Cardiac muscle cell (in vitro differentiated cells and primary cell): ENCODE measurements around the gene BAZ1B. TPM values are rescaled to one million over a fixed set of nuclear protein-coding genes. Genes with fewer than 3 reads are reported as not detected.

Source experiments
- DNase-seq, 2 donors: peaks; one replicate each; pipeline versions ENCODE4 v3.0.0 to v3.0.0-alpha.2; 2010 to 2017; ENCODE audit warnings: low read depth in 1 of 2, low spot score in 1 of 2
- H3K27ac ChIP-seq: fragments of 200-600 bp; sonication (generic); 2 replicates; pipeline ENCODE4 v1.5.1; 2016
- H3K27me3 ChIP-seq: fragments of 200-600 bp; sonication (generic); 2 replicates; pipeline ENCODE4 v1.6.0; 2016; ENCODE audit warnings: control low read depth
- H3K36me3 ChIP-seq: fragments of 200-600 bp; sonication (generic); 2 replicates; pipeline ENCODE4 v1.5.1; 2016; ENCODE audit warnings: control low read depth
- H3K4me1 ChIP-seq: fragments of 200-600 bp; sonication (generic); 2 replicates; pipeline ENCODE4 v1.8.1; 2017; ENCODE audit warnings: low read depth, mild to moderate bottlenecking, mixed run types
- H3K4me3 ChIP-seq: fragments of 200-600 bp; sonication (generic); 2 replicates; pipeline ENCODE4 v1.5.1; 2016; ENCODE audit warnings: mild to moderate bottlenecking
- H3K9me3 ChIP-seq: fragments of 200-600 bp; sonication (generic); 2 replicates; pipeline ENCODE4 v1.5.1; 2017; ENCODE audit warnings: low read depth, mild to moderate bottlenecking, control low read depth
- CTCF ChIP-seq: IDR thresholded peaks from 2 replicates; pipeline ENCODE4 v1.5.1; 2012; ENCODE audit warnings: low read depth, mild to moderate bottlenecking, low read length
- polyA plus RNA-seq: library from polyadenylated mRNA; unstranded; fragments of >200 nt; fragmentation: Nextera tagmentation; extraction: Ambion mirVana; gene quantifications from 2 replicates; pipeline ENCODE4 v1.2.1, GENCODE V29; 2016
- total RNA-seq: library from RNA; depleted of rRNA; stranded (reverse); fragments of >200 nt; gene quantifications from 2 replicates; pipeline ENCODE4 v1.2.3, GENCODE V29; 2016

Gene BAZ1B
- total and polyA plus RNA-seq, 2 experiments from 2014 or later = 19.7 to 42.5 TPM

- no peak overlapping the region for H3K4me3 ChIP-seq
- no peak for TF ChIP-seq CTCF
- H3K27me3 ChIP-seq = no peaks in the 10 kb centered on the region
- H3K4me1 ChIP-seq = peaks cover 3% of the 10 kb centered on the region
- no peaks in the 10 kb centered on the region for H3K9me3 ChIP-seq
- DNase-seq = peak; percentile 13 to 20
- H3K36me3 ChIP-seq = no peaks in the 10 kb centered on the region
- no peak overlapping the region for H3K27ac ChIP-seq
Observed at GRCh38 chr7:73397521-73398281, 124.4 kb downstream of the BAZ1B start.

GRCh38 chr7:73395538-73396503 lies 126.3 kb downstream of the BAZ1B start:
- Histone ChIP-seq H3K4me1 (peaks cover 3% of the 10 kb centered on the region), H3K27ac (no peak overlapping the region), H3K36me3 (no peaks in the 10 kb centered on the region), H3K27me3 (no peaks in the 10 kb centered on the region), H3K4me3 (no peak overlapping the region), H3K9me3 (no peaks in the 10 kb centered on the region)
- no peak for DNase-seq
- TF ChIP-seq CTCF = no peak

- no peaks in the 10 kb centered on the region for H3K27me3 ChIP-seq
- peaks cover 3% of the 10 kb centered on the region for H3K4me1 ChIP-seq
- no peaks in the 10 kb centered on the region for H3K36me3 ChIP-seq
- no peak overlapping the region for H3K27ac ChIP-seq
- no peak for TF ChIP-seq CTCF
- no peaks in the 10 kb centered on the region for H3K9me3 ChIP-seq
- no peak overlapping the region for H3K4me3 ChIP-seq
- peak in 1 of 2 donors; percentile 33 for DNase-seq
Observed at GRCh38 chr7:73394422-73394821, 127.7 kb downstream of the BAZ1B start.

GRCh38 chr7:73391396-73391795 lies 130.7 kb downstream of the BAZ1B start:
- no peaks in the 10 kb centered on the region for H3K27me3 ChIP-seq
- no peak overlapping the region for H3K27ac ChIP-seq
- no peaks in the 10 kb centered on the region for H3K36me3 ChIP-seq
- no peak for DNase-seq
- no peaks in the 10 kb centered on the region for H3K4me1 ChIP-seq
- no peak for TF ChIP-seq CTCF
- no peak overlapping the region for H3K4me3 ChIP-seq
- no peaks in the 10 kb centered on the region for H3K9me3 ChIP-seq

Other genes starting within 250 kb of the BAZ1B start
- 42.4 and 46.7 TPM in 2 replicates for gene NSUN5, start 213.5 kb downstream of the BAZ1B start, total RNA-seq
- gene NSUN5, start 213.5 kb downstream of the BAZ1B start, polyA plus RNA-seq = 45.0 and 55.7 TPM in 2 replicates
- gene TRIM50, start 194.2 kb downstream of the BAZ1B start, total RNA-seq = 0.32 TPM in 1 of 2 replicates, not detected in the other
- not detected in 2 replicates for gene TRIM50, start 194.2 kb downstream of the BAZ1B start, polyA plus RNA-seq
- gene FKBP6, start 194.1 kb downstream of the BAZ1B start, total RNA-seq = not detected in 2 replicates
- 0.11 TPM in 1 of 2 replicates, not detected in the other for gene FKBP6, start 194.1 kb downstream of the BAZ1B start, polyA plus RNA-seq
- 4.4 and 5.6 TPM in 2 replicates for gene FZD9, start 88.5 kb downstream of the BAZ1B start, total RNA-seq
- 2.5 and 3.8 TPM in 2 replicates for gene FZD9, start 88.5 kb downstream of the BAZ1B start, polyA plus RNA-seq
- 34.4 and 36.7 TPM in 2 replicates for gene BCL7B, start 35.4 kb upstream of the BAZ1B start, total RNA-seq
- 37.8 and 45.7 TPM in 2 replicates for gene BCL7B, start 35.4 kb upstream of the BAZ1B start, polyA plus RNA-seq
- gene TBL2, start 56.3 kb upstream of the BAZ1B start, total RNA-seq = 79.0 and 80.3 TPM in 2 replicates
- gene TBL2, start 56.3 kb upstream of the BAZ1B start, polyA plus RNA-seq = 65.3 and 70.8 TPM in 2 replicates
- 0.07 and 1.8 TPM in 2 replicates for gene MLXIPL, start 102.2 kb upstream of the BAZ1B start, total RNA-seq
- 1.2 and 1.7 TPM in 2 replicates for gene MLXIPL, start 102.2 kb upstream of the BAZ1B start, polyA plus RNA-seq
- 31.0 and 32.0 TPM in 2 replicates for gene VPS37D, start 145.5 kb upstream of the BAZ1B start, total RNA-seq
- gene VPS37D, start 145.5 kb upstream of the BAZ1B start, polyA plus RNA-seq = 14.6 and 19.8 TPM in 2 replicates
- gene DNAJC30, start 161.2 kb upstream of the BAZ1B start, total RNA-seq = 9.9 and 10.1 TPM in 2 replicates
- 23.4 and 24.3 TPM in 2 replicates for gene DNAJC30, start 161.2 kb upstream of the BAZ1B start, polyA plus RNA-seq
- gene BUD23, start 161.3 kb upstream of the BAZ1B start, total RNA-seq = 63.9 and 100.0 TPM in 2 replicates
- gene BUD23, start 161.3 kb upstream of the BAZ1B start, polyA plus RNA-seq = 141 and 170 TPM in 2 replicates
- 14.4 and 20.6 TPM in 2 replicates for gene STX1A, start 197.4 kb upstream of the BAZ1B start, total RNA-seq
- gene STX1A, start 197.4 kb upstream of the BAZ1B start, polyA plus RNA-seq = 9.8 and 11.8 TPM in 2 replicates
- 30.9 and 48.9 TPM in 2 replicates for gene ABHD11, start 216.5 kb upstream of the BAZ1B start, total RNA-seq
- gene ABHD11, start 216.5 kb upstream of the BAZ1B start, polyA plus RNA-seq = 42.2 and 59.6 TPM in 2 replicates
- gene CLDN3, start 248.0 kb upstream of the BAZ1B start, total RNA-seq = 5.9 and 11.0 TPM in 2 replicates
- 5.6 and 11.2 TPM in 2 replicates for gene CLDN3, start 248.0 kb upstream of the BAZ1B start, polyA plus RNA-seq